Measurements from ENCODE around the gene FHAD1. TPM values are rescaled to one million over a fixed set of nuclear protein-coding genes. Genes with fewer than 3 reads are reported as not detected.

FHAD1 gene
- total and polyA plus RNA-seq, 2 donors (not counting 1 experiment from before 2014, with no cell fraction given), result not detected

- no peak overlapping the region for H3K27ac Mint-ChIP-seq
- CTCF ChIA-PET, result interaction anchor here (2.6 kb wide), 1 partner anchor 21 kb away, joined by 10 read pairs; no protein-coding TSS in a partner anchor
- intact Hi-C loops (cut with micrococcal nuclease), result no loop called here
Measured at GRCh38 chr1:15344380-15344779, 97.4 kb downstream of the FHAD1 start.

More at GRCh38 chr1:15344380-15344779, 97.4 kb downstream of the FHAD1 start:
- ATAC-seq (ENCODE audit: low read depth), result no peak
- Histone ChIP-seq H3K27me3 (replicated peaks in 1 of 4; ENCODE audit: control extremely low read depth in 1 of 4, control insufficient read depth in 3 of 4, insufficient read depth in 4 of 4, low read length in 3 of 4) (peaks cover 0 to 10% (median 3%) of the 10 kb centered on the region in 4 experiments), H3K36me3 (replicated peaks in 1 of 2; ENCODE audit: control extremely low read depth in 1 of 2, control insufficient read depth in 1 of 2, extremely low read depth in 1 of 2, insufficient read depth in 2 of 2, low read length in 1 of 2) (no peaks in the 10 kb centered on the region), H3K4me3 (ENCODE audit: control extremely low read depth in 1 of 5, extremely low read depth in 1 of 5, insufficient read depth in 1 of 5, low read depth in 2 of 5, low read length in 4 of 5) (no peak overlapping the region), H3K4me1 (ENCODE audit: control insufficient read depth in 2 of 2, insufficient read depth in 2 of 2, low read length in 2 of 2) (peaks cover 5 to 15% of the 10 kb centered on the region in 2 donors), H3K9ac (ENCODE audit: low read length) (no peak overlapping the region), H3K9me3 (ENCODE audit: control extremely low read depth in 1 of 3, control insufficient read depth in 2 of 3, insufficient read depth in 1 of 3, low read length in 2 of 3) (no peaks in the 10 kb centered on the region), H3K27ac (ENCODE audit: low read length in 2 of 2) (no peak overlapping the region), H2AFZ (ENCODE audit: insufficient read depth, low read depth, low read length, poor library complexity, severe bottlenecking) (no peak overlapping the region), H4K20me1 (ENCODE audit: control insufficient read depth, insufficient read depth, low read length, poor library complexity, severe bottlenecking) (no peaks in the 10 kb centered on the region), H3K4me2 (replicated peaks; ENCODE audit: low read depth, low read length, poor library complexity, severe bottlenecking) (no peak overlapping the region), H3K79me2 (ENCODE audit: control insufficient read depth, insufficient read depth, low read length) (no peaks in the 10 kb centered on the region)
- Mint-ChIP-seq H3K9me3 (ENCODE audit: insufficient read depth) (no peaks in the 10 kb centered on the region), H3K27me3 (peaks cover 50% of the 10 kb centered on the region), H3K4me3 (no peak overlapping the region), H3K4me1 (peaks cover 12% of the 10 kb centered on the region)
- 100% methylated on average over 3 of the region's 3 CpGs for WGBS (ENCODE audit: insufficient coverage)
- TF ChIP-seq EZH2 (IDR thresholded peaks at IDR 0.05; ENCODE audit: borderline replicate concordance, insufficient read depth, low read depth, low read length, poor library complexity, severe bottlenecking), result no peak
- TF ChIP-seq CTCF (IDR thresholded peaks at IDR 0.05), result no peak
- POLR2A ChIA-PET, result no interaction called here
- no peak for DNase-seq
